GM12878 (cell line): ENCODE data around the gene ACOX1. TPM values are rescaled to one million over a fixed set of nuclear protein-coding genes. Genes with fewer than 3 reads are reported as not detected.

Experiments
- ATAC-seq: fragments of 200-7000 bp; cut with Tn5 transposase; 3 replicates; pipeline ENCODE4 v1.9.1; 2020; ENCODE audit warnings: mild to moderate bottlenecking, moderate library complexity
- BruUV-seq: library from RNA; stranded (reverse); fragments of 400-500 nt; replicated peaks from 2 replicates; lab custom pipeline; 2021; lab: Mats Ljungman, UMichigan
- CTCF ChIA-PET: fragments of 300-600 bp; sonication (Branson Sonifier 250); formaldehyde crosslinking; extraction: SDS; loops from one replicate; lab custom pipeline; 2021; ENCODE audit warnings: inconsistent platforms; lab: Yijun Ruan, JAX
- POLR2A ChIA-PET: fragments of 350-600 bp; formaldehyde crosslinking; extraction: SDS; loops from one replicate; lab custom pipeline; 2021; ENCODE audit warnings: inconsistent platforms; lab: Charles Lee
- RAD21 ChIA-PET: fragments of 300-600 bp; sonication (Branson Sonifier 250); formaldehyde crosslinking; loops from one replicate; lab custom pipeline; 2023; ENCODE audit warnings: antibody characterized with exemption; ENCODE audit not compliant: unreplicated experiment; lab: Charles Lee
- SMC1A ChIA-PET: fragments of 300-600 bp; sonication (Branson Sonifier 250); formaldehyde crosslinking; loops from one replicate; lab custom pipeline; 2023; ENCODE audit not compliant: unreplicated experiment, uncharacterized antibody; lab: Charles Lee
- DNase-seq: peaks from one replicate; pipeline ENCODE4 v3.0.0-alpha.2; 2011; ENCODE audit warnings: low read depth, low spot score
- FAIRE-seq: peaks from 3 replicates; lab custom pipeline; 2011; peaks lifted over from hg19 to GRCh38; lab: Jason Lieb, UNC
- H2AFZ ChIP-seq: 2 replicates; pipeline ENCODE4 v1.6.0; 2011; ENCODE audit warnings: low read depth, low read length, control low read depth; ENCODE audit not compliant: control insufficient read depth
- H3K27ac ChIP-seq: 2 replicates; pipeline ENCODE4 v1.5.1; 2011; ENCODE audit warnings: control low read depth; ENCODE audit not compliant: control insufficient read depth, insufficient read depth
- H3K27me3 ChIP-seq, 2 experiments: replicated peaks in 1 of 2; 2 replicates each; pipeline versions ENCODE4 v1.6.0 to v1.6.1; 2011; ENCODE audit warnings: low read length in 1 of 2; ENCODE audit not compliant: control insufficient read depth in 2 of 2, insufficient read depth in 2 of 2
- H3K36me3 ChIP-seq, 2 experiments: 2 replicates each; pipeline ENCODE4 v1.5.1; 2011; ENCODE audit warnings: low read length in 1 of 2; ENCODE audit not compliant: control insufficient read depth in 2 of 2, insufficient read depth in 2 of 2
- H3K4me1 ChIP-seq: 2 replicates; pipeline ENCODE4 v1.6.1; 2011; ENCODE audit warnings: mild to moderate bottlenecking, low read length, moderate library complexity, mixed read lengths; ENCODE audit not compliant: control insufficient read depth, insufficient read depth
- H3K4me2 ChIP-seq: 2 replicates; pipeline ENCODE4 v1.6.0; 2011; ENCODE audit warnings: control low read depth; ENCODE audit not compliant: control insufficient read depth, insufficient read depth
- H3K4me3 ChIP-seq: fragments of 200-600 bp; sonication (generic); 2 replicates; pipeline ENCODE4 v1.5.1; 2016
- H3K79me2 ChIP-seq: 2 replicates; pipeline ENCODE4 v1.6.0; 2011; ENCODE audit warnings: low read length; ENCODE audit not compliant: control insufficient read depth, insufficient read depth
- H3K9ac ChIP-seq: 2 replicates; pipeline ENCODE4 v1.8.0; 2011; ENCODE audit warnings: low read length, control low read depth, mixed read lengths; ENCODE audit not compliant: control insufficient read depth, insufficient read depth
- H3K9me3 ChIP-seq: replicated peaks from 3 replicates; pipeline ENCODE4 v1.5.1; 2011; ENCODE audit warnings: mild to moderate bottlenecking, low read length; ENCODE audit not compliant: control insufficient read depth, insufficient read depth
- H4K20me1 ChIP-seq: 2 replicates; pipeline ENCODE4 v1.6.0; 2011; ENCODE audit not compliant: control insufficient read depth, insufficient read depth
- BHLHE40 ChIP-seq, 2 experiments: fragments of 450-650 bp in 1 of 2; IDR thresholded peaks; 2 replicates each; pipeline ENCODE4 v1.6.1; 2011 to 2017; ENCODE audit warnings: low read depth in 2 of 2, borderline replicate concordance in 1 of 2, improper control_type of control experiment in 1 of 2, low read length in 1 of 2, mild to moderate bottlenecking in 1 of 2
- ESRRA ChIP-seq: IDR thresholded peaks from 2 replicates; pipeline ENCODE4 v1.6.1; 2012; ENCODE audit warnings: mild to moderate bottlenecking, low read length, improper control_type of control experiment
- HCFC1 ChIP-seq: fragments of 150-350 bp; IDR thresholded peaks from 2 replicates; pipeline ENCODE4 v1.6.1; 2014; ENCODE audit warnings: low read length
- HDAC2 ChIP-seq: fragments of 200-600 bp; sonication (generic); IDR thresholded peaks from 2 replicates; pipeline ENCODE4 v1.6.1; 2017
- POU2F2 ChIP-seq: IDR thresholded peaks from 3 replicates; pipeline ENCODE4 v1.6.1; 2011; ENCODE audit warnings: low read depth, mild to moderate bottlenecking, low read length, borderline replicate concordance
- STAT1 ChIP-seq: fragments of 450-650 bp; conservative IDR thresholded peaks from 2 replicates; pipeline ENCODE4 v1.6.1; 2014; ENCODE audit warnings: antibody characterized with exemption, mild to moderate bottlenecking
- WGBS: methylation state at CpG from one replicate; pipeline ENCODE4 v1.1.6; 2016; ENCODE audit warnings: low lambda C conversion rate; ENCODE audit not compliant: insufficient replicate concordance, insufficient coverage; ENCODE audit errors: missing lambda C conversion rate; 5-methylcytosine and 5-hydroxymethylcytosine counted together
- in situ Hi-C: fragments of 300-500 bp; cut with MboI; formaldehyde crosslinking; loops from 9 replicates; pipeline ENCODE4 v1.14.3; 2018; ENCODE audit warnings: mixed read lengths
- intact Hi-C: fragments of 100-400 bp; cut with micrococcal nuclease; formaldehyde crosslinking; loops from one replicate; pipeline ENCODE4 v1.14.2; 2022; ENCODE audit not compliant: unreplicated experiment
- polyA plus RNA-seq, 11 experiments: library from polyadenylated mRNA; depleted of rRNA in 4 of 11; unstranded in 6 of 11; stranded (reverse) in 5 of 11; fragments of >200 nt; fragmentation: Nextera tagmentation in 4 of 11; fragmentation: Illumina TruSeq in 1 of 11; extraction: Ambion mirVana in 4 of 11; extraction: Trizol in 1 of 11; gene quantifications; 1 replicate in 1 of 11; 2 replicates in 10 of 11; pipeline versions ENCODE4 v1.2.1 to v1.2.3, GENCODE V29; 2011 to 2016; ENCODE audit warnings: inconsistent platforms in 2 of 11, missing spikeins in 2 of 11, low read depth in 1 of 11
- total RNA-seq, 4 experiments: library from RNA; depleted of rRNA in 3 of 4; stranded (reverse); fragments of >200 nt in 3 of 4; fragmentation: Illumina TruSeq in 1 of 4; extraction: Trizol in 1 of 4; gene quantifications; 2 replicates each; pipeline versions ENCODE4 v1.2.1 to v1.2.3, GENCODE V29; 2013 to 2021
- TF ChIP-seq, protein P1 (sequence below): fragments of 450-650 bp; IDR thresholded peaks from 2 replicates; pipeline ENCODE4 v1.6.1; 2017; ENCODE audit warnings: mild to moderate bottlenecking, moderate library complexity
- TF ChIP-seq, protein P2 (sequence below): IDR thresholded peaks from 2 replicates; pipeline ENCODE4 v1.6.1; 2011; ENCODE audit warnings: mild to moderate bottlenecking, low read depth, low read length, moderate library complexity; ENCODE audit not compliant: insufficient replicate concordance
- TF ChIP-seq, protein P3 (sequence below): fragments of 450-650 bp; IDR thresholded peaks from 2 replicates; pipeline ENCODE4 v1.6.1; 2017; ENCODE audit warnings: mild to moderate bottlenecking, low read depth, inconsistent platforms; ENCODE audit not compliant: poor library complexity, severe bottlenecking
- TF ChIP-seq, protein P4 (sequence below): fragments of 450-650 bp; conservative IDR thresholded peaks from 2 replicates; pipeline ENCODE4 v1.6.1; 2017; ENCODE audit warnings: mild to moderate bottlenecking, moderate library complexity
- TF ChIP-seq, protein P5 (sequence below): fragments of 450-650 bp; IDR thresholded peaks from 2 replicates; pipeline ENCODE4 v1.6.1; 2016; ENCODE audit warnings: mild to moderate bottlenecking

ACOX1 gene
- total and polyA plus RNA-seq, 10 of the 15 experiments (the other 5 are each of a cell fraction or from before 2014, with no cell fraction given): 6.5 to 26.2 (median 21.6) TPM

DNA sequence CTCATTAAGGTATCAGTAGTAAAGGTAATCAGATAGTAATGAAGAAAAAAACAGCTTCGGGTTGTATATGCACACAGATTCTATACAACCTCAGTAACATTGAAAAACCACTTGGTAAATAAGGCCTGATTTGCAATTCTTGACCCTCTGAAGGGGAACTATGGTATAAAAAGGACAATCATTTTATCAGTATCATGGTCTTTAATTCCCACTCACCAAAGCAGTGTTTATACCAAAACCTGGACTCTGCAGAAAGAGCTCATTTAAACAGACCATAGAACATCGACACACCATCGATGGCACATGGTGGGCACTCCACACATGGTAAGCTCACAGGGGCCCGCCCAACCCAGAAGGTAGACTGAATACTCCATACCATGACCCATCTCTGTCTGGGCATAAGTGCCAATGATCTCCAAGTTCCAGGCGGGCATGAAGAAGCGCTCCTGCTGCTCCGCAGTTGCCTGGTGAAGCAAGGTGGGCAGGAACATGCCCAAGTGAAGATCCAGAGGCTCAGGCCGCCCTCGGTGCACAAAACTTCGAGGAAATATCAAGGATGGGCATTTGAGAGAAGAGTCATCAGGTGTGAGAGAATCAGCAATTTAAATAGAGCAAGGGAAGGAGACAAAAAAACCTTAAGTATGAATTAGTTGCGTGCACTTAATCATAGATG lies 19.0 kb downstream of the ACOX1 start:
- Histone ChIP-seq H3K9ac (no peak overlapping the region), H3K4me2 (no peak overlapping the region), H3K9me3 (no peaks in the 10 kb centered on the region), H3K27ac (no peak overlapping the region), H3K36me3 (peaks cover 0 to 14% of the 10 kb centered on the region in 2 experiments; a peak in 3 of 4 replicates), H4K20me1 (no peaks in the 10 kb centered on the region), H3K4me3 (no peak overlapping the region), H3K4me1 (no peaks in the 10 kb centered on the region), H3K79me2 (no peaks in the 10 kb centered on the region; the same call in 1 of the 2 replicates), H3K27me3 (no peaks in the 10 kb centered on the region), H2AFZ (no peak overlapping the region)
- in situ Hi-C loops (no loop called here), intact Hi-C loops (no loop called here)
- RAD21 ChIA-PET: no interaction called here
- WGBS: 92% methylated on average over 11 of the region's 11 CpGs
- CTCF ChIA-PET: interaction anchor here (0.9 to 1.3 kb wide), 3 partner anchors 40 to 194 kb away, joined by 3 read pairs; no protein-coding TSS in a partner anchor
- ATAC-seq: no peak
- DNase-seq: no peak
- SMC1A ChIA-PET: no interaction called here
- no peak for FAIRE-seq
- POLR2A ChIA-PET: no interaction called here
- no TSS peak for BruUV-seq
- no peak for TF ChIP-seq POU2F2
- TF ChIP-seq, protein P1, sequence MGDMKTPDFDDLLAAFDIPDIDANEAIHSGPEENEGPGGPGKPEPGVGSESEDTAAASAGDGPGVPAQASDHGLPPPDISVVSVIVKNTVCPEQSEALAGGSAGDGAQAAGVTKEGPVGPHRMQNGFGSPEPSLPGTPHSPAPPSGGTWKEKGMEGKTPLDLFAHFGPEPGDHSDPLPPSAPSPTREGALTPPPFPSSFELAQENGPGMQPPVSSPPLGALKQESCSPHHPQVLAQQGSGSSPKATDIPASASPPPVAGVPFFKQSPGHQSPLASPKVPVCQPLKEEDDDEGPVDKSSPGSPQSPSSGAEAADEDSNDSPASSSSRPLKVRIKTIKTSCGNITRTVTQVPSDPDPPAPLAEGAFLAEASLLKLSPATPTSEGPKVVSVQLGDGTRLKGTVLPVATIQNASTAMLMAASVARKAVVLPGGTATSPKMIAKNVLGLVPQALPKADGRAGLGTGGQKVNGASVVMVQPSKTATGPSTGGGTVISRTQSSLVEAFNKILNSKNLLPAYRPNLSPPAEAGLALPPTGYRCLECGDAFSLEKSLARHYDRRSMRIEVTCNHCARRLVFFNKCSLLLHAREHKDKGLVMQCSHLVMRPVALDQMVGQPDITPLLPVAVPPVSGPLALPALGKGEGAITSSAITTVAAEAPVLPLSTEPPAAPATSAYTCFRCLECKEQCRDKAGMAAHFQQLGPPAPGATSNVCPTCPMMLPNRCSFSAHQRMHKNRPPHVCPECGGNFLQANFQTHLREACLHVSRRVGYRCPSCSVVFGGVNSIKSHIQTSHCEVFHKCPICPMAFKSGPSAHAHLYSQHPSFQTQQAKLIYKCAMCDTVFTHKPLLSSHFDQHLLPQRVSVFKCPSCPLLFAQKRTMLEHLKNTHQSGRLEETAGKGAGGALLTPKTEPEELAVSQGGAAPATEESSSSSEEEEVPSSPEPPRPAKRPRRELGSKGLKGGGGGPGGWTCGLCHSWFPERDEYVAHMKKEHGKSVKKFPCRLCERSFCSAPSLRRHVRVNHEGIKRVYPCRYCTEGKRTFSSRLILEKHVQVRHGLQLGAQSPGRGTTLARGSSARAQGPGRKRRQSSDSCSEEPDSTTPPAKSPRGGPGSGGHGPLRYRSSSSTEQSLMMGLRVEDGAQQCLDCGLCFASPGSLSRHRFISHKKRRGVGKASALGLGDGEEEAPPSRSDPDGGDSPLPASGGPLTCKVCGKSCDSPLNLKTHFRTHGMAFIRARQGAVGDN: no peak
- TF ChIP-seq STAT1: no peak
- TF ChIP-seq, protein P2, sequence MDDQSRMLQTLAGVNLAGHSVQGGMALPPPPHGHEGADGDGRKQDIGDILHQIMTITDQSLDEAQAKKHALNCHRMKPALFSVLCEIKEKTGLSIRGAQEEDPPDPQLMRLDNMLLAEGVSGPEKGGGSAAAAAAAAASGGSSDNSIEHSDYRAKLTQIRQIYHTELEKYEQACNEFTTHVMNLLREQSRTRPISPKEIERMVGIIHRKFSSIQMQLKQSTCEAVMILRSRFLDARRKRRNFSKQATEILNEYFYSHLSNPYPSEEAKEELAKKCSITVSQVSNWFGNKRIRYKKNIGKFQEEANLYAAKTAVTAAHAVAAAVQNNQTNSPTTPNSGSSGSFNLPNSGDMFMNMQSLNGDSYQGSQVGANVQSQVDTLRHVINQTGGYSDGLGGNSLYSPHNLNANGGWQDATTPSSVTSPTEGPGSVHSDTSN: no peak
- TF ChIP-seq BHLHE40 (IDR thresholded peaks at IDR 0.05; ENCODE audit: borderline replicate concordance in 1 of 2, low read depth in 2 of 2, low read length in 1 of 2): no peak
- TF ChIP-seq, protein P3, sequence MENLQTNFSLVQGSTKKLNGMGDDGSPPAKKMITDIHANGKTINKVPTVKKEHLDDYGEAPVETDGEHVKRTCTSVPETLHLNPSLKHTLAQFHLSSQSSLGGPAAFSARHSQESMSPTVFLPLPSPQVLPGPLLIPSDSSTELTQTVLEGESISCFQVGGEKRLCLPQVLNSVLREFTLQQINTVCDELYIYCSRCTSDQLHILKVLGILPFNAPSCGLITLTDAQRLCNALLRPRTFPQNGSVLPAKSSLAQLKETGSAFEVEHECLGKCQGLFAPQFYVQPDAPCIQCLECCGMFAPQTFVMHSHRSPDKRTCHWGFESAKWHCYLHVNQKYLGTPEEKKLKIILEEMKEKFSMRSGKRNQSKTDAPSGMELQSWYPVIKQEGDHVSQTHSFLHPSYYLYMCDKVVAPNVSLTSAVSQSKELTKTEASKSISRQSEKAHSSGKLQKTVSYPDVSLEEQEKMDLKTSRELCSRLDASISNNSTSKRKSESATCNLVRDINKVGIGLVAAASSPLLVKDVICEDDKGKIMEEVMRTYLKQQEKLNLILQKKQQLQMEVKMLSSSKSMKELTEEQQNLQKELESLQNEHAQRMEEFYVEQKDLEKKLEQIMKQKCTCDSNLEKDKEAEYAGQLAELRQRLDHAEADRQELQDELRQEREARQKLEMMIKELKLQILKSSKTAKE: no peak
- no peak for TF ChIP-seq HCFC1
- no peak for TF ChIP-seq HDAC2
- TF ChIP-seq, protein P4, sequence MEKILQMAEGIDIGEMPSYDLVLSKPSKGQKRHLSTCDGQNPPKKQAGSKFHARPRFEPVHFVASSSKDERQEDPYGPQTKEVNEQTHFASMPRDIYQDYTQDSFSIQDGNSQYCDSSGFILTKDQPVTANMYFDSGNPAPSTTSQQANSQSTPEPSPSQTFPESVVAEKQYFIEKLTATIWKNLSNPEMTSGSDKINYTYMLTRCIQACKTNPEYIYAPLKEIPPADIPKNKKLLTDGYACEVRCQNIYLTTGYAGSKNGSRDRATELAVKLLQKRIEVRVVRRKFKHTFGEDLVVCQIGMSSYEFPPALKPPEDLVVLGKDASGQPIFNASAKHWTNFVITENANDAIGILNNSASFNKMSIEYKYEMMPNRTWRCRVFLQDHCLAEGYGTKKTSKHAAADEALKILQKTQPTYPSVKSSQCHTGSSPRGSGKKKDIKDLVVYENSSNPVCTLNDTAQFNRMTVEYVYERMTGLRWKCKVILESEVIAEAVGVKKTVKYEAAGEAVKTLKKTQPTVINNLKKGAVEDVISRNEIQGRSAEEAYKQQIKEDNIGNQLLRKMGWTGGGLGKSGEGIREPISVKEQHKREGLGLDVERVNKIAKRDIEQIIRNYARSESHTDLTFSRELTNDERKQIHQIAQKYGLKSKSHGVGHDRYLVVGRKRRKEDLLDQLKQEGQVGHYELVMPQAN: no peak
- TF ChIP-seq ESRRA: no peak
- TF ChIP-seq, protein P5, sequence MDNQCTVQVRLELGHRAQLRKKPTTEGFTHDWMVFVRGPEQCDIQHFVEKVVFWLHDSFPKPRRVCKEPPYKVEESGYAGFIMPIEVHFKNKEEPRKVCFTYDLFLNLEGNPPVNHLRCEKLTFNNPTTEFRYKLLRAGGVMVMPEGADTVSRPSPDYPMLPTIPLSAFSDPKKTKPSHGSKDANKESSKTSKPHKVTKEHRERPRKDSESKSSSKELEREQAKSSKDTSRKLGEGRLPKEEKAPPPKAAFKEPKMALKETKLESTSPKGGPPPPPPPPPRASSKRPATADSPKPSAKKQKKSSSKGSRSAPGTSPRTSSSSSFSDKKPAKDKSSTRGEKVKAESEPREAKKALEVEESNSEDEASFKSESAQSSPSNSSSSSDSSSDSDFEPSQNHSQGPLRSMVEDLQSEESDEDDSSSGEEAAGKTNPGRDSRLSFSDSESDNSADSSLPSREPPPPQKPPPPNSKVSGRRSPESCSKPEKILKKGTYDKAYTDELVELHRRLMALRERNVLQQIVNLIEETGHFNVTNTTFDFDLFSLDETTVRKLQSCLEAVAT: no peak
